GM21367 (cell line): ENCODE measurements around the gene IRF8.

Source experiments
- ATAC-seq: cut with Tn5 transposase; IDR thresholded peaks from one replicate; pipeline ENCODE4 v1.9.1; 2021; ENCODE audit not compliant: unreplicated experiment

IRF8 gene

DNA sequence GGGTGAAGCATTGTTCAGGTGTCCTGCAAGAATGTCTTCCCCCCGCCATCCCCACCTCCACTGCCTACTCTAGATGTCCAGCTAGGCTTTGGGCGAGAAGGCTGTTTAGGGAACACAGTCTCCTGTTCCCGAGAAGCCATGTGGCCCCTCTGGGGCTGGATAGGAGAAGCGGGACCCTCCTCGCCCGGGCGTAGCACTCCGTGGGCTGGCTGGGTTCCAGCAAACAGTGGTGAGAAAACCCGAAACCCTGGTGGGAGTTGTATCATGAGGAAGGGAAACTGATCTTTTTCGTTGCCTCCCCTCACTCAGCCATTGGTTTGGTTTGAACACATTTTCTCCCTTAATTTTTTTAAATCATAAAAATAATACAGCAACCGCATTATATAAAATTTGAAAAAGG, 56.6 kb downstream of the IRF8 start:
- no peak for ATAC-seq

DNA sequence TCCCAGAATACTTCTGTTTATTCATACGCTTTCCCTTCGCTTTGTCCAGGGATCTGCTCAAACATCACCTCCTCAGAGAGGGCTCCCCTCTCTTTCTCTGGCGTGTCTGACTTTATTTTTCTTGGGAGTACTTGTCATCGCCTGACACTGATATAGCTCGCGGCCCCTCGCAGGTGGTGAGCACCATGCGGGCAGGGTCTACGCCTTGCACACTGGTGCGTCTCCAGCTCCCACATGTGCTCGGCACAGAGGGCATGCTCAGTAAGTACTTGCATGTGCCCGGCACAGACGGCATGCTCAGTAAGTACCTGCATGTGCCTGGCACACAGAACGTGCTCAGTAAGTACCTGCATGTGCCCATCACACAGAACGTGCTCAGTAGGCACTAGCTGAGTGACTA, 57.5 kb downstream of the IRF8 start:
- ATAC-seq, result no peak

DNA sequence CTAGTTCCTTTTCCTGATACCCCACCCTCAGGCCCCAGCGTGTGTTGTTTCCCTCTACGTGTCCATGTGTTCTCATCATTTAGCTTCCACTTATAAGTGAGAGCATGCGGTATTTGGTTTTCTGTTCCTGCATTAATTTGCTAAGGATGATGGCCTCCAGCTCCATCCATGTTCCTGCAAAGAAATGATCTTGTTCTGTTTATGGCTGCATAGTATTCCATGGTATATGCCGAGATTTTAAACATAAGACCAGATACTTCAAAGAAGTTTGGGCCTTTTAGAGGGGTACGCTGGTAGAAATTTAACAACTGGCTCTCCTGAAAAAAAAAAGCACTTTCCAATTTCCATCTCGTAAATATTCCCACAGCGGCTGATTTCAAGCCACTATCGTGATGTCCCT, 59.8 kb downstream of the IRF8 start:
- no peak for ATAC-seq

DNA sequence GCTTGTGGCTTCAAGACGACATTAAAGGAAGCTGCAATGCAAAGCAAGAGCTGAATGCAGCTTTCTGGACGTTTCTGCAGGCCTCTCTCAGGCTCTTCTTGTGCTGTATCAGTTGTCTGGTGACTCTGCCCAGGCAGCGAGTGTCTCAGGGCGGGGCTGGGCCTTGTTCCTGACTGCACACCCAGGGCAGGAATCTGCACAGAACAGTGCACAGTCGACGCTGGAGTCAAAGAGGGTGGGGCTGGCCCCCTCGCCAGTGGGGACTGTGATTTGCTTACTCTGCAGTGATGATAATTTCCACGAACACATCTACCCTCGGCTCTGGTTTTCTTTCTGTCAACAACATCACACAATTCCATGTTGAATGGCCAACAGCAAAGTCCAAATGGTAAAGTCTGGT, 60.7 kb downstream of the IRF8 start:
- ATAC-seq, result no peak

GRCh38 chr16:85960486-85961046, 61.6 kb downstream of the IRF8 start:
- ATAC-seq, result no peak

- no peak for ATAC-seq
These were observed 63.3 kb downstream of the IRF8 start for GRCh38 chr16:85961988-85962915.

DNA sequence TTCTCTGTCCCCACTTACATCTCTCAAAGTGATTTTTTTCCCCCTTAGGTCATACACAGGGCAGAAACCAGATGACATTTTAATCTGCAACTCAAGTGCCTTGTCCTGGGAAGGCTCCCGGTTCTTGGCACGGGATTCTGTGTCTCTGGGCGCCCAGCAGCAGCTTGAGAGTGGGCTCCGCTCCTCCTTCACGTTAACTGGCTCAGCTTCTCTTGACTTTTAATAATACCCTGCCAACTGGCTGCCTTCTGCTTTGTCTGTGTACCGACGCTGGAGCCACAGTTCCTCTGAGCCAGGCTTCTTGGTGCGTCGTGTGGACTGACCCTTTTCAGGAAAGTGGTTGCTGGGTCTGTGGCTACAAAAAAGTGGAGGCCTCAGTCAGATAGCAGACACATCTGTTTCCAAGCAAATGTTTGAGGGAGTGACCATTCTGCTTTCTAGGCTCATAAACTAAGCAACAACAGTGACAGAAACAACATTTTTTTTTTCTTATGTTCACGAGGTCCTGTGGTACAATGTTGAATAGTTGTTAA, 64.9 kb downstream of the IRF8 start:
- no peak for ATAC-seq

- ATAC-seq, result no peak
These were observed 66.2 kb downstream of the IRF8 start for GRCh38 chr16:85965125-85965524.

GRCh38 chr16:85967111-85967510, 68.1 kb downstream of the IRF8 start:
- no peak for ATAC-seq

DNA sequence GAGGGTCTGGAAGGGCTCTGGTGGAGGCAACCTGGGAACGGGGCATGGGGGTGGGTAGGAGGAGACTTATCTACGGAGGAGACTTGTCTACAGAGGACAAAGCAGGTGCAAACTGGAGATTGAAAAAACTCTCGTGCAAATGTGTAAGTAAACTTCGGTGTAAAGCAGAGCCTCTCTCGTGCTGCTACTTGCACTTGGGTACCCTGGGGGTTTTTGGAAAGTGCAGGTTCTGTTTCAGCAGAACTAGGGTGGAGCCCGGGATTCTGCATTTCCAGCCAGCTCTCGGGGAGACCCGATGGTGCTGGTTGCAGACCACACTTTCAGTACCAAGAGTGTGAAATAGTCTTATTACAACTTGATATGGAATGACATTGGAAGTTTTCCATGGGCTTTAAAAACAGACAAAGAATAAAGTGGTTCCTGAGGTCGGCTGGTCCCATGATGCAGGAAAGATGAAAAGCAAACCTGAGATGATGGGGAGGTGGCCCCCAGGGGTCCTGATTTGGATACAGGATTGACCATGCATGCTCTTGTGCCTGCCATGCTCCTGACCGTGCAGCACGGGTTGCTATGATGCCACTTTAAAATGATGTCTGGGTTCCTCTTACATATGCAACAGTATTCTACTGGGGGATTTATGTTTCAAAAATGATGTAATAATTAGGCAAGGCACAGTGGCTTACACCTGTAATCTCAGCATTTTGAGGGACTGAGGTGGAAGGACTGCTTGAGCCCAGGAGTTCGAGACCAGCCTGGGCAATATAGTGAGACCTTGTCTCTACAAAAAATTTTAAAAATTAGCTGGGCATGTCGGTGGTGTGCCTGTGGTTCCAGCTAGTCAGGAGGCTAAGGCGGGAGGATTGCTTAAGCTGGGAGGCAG, 69.3 kb downstream of the IRF8 start:
- no peak for ATAC-seq

DNA sequence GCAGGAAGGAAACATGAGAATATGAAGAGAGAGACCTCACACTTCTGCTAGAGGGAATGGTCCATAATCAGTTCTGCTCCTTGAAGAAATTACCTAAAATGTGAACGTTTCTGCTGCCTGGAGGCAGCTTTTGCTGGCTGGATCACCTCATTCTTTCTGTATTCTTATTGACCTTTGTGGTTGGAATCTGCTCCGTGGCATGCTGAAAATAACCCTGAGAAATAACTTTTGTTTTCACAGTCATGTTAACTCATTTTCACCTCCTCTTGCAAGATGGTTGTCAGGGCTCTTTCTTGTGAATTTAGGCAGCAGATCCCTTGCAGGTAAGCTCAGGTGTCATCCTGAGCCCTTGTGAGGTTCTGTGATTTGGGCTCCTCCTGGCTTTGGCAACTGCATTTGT, 70.2 kb downstream of the IRF8 start:
- ATAC-seq, result no peak

DNA sequence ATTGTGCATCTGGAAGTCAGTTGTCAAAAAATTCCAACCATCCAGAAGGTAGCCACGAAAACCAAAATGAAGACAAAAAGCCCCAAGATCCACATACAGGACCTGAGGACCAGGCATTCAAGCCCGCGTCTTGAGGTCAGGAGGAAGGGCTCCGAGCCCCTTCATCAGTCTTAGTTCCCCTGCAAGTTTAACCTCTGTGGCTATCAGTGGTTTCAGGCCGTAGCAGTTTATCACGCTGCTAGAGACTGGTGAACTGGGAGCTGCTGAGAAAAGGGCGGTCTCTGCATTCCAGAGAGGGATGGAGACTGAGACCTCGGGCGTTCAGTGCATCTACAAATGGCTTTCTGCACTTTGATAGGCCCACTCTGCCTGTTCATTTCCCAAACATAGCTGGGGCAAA, 70.6 kb downstream of the IRF8 start:
- no peak for ATAC-seq

DNA sequence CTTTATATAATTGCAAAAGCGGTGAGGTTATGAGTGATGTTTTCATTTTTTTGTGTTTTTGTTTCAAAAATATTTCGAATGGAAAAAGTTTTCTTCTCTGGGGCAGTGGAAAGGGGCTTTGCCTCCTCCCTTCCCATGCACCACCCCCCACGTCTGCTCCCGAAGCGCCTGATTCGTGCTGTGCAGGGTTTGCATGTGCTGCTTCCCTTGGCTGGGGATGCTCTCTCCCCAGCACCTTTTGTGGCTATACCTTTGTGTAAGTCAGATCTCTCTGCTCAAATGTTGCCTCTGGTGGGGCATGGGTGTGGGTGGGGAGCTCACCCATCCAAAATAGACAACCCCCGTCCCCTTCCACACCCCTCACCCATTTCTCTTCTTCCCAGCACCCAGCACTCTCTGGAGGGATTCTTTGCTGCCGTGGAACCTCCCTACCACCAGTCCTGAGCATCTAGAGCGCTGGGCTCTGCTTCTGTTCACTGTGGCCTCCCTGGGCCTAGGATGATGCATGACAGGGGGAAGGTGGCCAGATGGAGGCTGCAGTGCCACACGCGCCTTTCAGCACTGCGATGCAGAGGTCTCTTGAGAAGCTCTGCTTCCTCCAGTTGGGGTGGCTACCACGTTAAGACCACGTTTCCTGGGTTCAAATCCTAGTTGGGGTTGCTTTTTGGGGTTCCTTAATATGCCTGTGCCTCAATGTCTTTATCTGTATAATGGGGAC, 71.2 kb downstream of the IRF8 start:
- ATAC-seq, result no peak

DNA sequence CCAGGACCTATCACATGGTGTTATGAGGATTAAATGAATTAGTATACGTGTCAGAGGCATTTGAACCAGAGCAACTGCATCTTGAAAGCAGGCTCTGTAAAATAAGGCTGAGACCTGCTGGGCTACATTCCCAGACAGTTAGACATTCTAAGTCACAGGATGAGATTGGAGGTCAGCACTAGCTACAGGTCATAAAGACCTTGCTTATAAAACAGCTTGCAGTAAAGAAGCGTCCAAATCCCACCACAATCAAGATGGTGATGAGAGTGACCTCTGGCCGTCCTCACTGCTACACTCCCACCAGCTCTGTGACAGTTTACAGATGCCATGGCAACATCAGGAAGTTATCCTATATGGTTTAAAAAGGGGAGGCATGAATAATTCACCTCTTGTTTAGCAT, 71.8 kb downstream of the IRF8 start:
- ATAC-seq, result no peak
